GM13977 (cell line): ENCODE measurements around the gene MTFR2.

Experiments
- DNase-seq: peaks from one replicate; pipeline ENCODE4 v3.0.0; 2012; ENCODE audit warnings: low spot score
- in situ Hi-C: fragments of 300-500 bp; cut with MboI; formaldehyde crosslinking; loops from one replicate; pipeline ENCODE4 v1.12.0; 2022; ENCODE audit warnings: low sequenced_read_pairs, low pct_unique_long_range_greater_than_20kb, mixed read lengths, inconsistent platforms; ENCODE audit not compliant: unreplicated experiment
- TF ChIP-seq, protein P1 (sequence below): IDR thresholded peaks from 2 replicates; pipeline ENCODE4 v1.5.1; 2012; ENCODE audit warnings: mild to moderate bottlenecking, control low read depth; ENCODE audit not compliant: insufficient read depth; ENCODE audit errors: extremely low read depth, missing control alignments

Gene MTFR2

DNA sequence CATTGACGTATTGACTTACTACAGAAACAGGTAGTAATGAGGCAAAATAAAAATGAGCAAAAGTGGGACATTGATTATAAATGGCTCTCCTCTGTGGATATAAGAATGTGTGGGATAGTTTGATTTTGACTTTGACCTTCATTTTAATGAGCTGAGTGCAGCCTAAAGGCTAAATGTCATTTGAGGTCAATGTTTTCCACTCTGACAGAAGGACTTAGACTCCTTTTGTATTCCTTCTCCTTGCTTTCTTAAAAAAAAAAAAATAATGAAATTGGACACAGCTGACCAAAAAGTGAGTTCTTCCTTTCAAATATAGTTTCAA is 68.6 kb downstream of the MTFR2 start:
- no peak for DNase-seq
- in situ Hi-C loops, result no loop called here

More for the DNA sequence above, 68.6 kb downstream of the MTFR2 start:
- TF ChIP-seq, protein P1, sequence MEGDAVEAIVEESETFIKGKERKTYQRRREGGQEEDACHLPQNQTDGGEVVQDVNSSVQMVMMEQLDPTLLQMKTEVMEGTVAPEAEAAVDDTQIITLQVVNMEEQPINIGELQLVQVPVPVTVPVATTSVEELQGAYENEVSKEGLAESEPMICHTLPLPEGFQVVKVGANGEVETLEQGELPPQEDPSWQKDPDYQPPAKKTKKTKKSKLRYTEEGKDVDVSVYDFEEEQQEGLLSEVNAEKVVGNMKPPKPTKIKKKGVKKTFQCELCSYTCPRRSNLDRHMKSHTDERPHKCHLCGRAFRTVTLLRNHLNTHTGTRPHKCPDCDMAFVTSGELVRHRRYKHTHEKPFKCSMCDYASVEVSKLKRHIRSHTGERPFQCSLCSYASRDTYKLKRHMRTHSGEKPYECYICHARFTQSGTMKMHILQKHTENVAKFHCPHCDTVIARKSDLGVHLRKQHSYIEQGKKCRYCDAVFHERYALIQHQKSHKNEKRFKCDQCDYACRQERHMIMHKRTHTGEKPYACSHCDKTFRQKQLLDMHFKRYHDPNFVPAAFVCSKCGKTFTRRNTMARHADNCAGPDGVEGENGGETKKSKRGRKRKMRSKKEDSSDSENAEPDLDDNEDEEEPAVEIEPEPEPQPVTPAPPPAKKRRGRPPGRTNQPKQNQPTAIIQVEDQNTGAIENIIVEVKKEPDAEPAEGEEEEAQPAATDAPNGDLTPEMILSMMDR, result no peak
